Panc1 (cell line): Measurements from ENCODE around the gene SRMS. TPM values are rescaled to one million over a fixed set of nuclear protein-coding genes. Genes with fewer than 3 reads are reported as not detected.

ENCODE experiments used
- ATAC-seq: fragments of 200-7000 bp; cut with Tn5 transposase; 2 replicates; pipeline ENCODE4 v1.9.1; 2020; ENCODE audit warnings: mild to moderate bottlenecking, moderate library complexity
- BruUV-seq: library from RNA; stranded (reverse); fragments of 400-500 nt; replicated peaks from 2 replicates; lab custom pipeline; 2021; lab: Mats Ljungman, UMichigan
- CTCF ChIA-PET: fragments of 300-600 bp; sonication (Branson Sonifier 250); formaldehyde crosslinking; loops from one replicate; lab custom pipeline; 2022; ENCODE audit warnings: antibody characterized with exemption; lab: Charles Lee
- POLR2A ChIA-PET: fragments of 300-600 bp; sonication (Branson Sonifier 250); formaldehyde crosslinking; loops from one replicate; lab custom pipeline; 2022; ENCODE audit warnings: antibody characterized with exemption; lab: Charles Lee
- DNase-seq: peaks from one replicate; pipeline ENCODE4 v3.0.0-alpha.2; 2010; ENCODE audit warnings: low read depth, low spot score
- H3K27ac ChIP-seq: 2 replicates; pipeline ENCODE4 v1.5.1; 2011; ENCODE audit warnings: mild to moderate bottlenecking, low read length, inconsistent platforms
- H3K27me3 ChIP-seq: fragments of 200-500 bp; sonication (Bioruptor generic); 2 replicates; pipeline ENCODE4 v1.6.0; 2014; ENCODE audit warnings: low read length, inconsistent platforms; ENCODE audit not compliant: control insufficient read depth, insufficient read depth
- H3K36me3 ChIP-seq: fragments of 200-500 bp; sonication (Bioruptor generic); 2 replicates; pipeline ENCODE4 v1.5.1; 2014; ENCODE audit warnings: inconsistent platforms, mild to moderate bottlenecking, low read length, moderate library complexity; ENCODE audit not compliant: control insufficient read depth, insufficient read depth
- H3K4me1 ChIP-seq: 2 replicates; pipeline ENCODE4 v1.5.1; 2011; ENCODE audit warnings: inconsistent platforms, mild to moderate bottlenecking, low read length, moderate library complexity; ENCODE audit not compliant: control insufficient read depth, insufficient read depth
- H3K4me3 ChIP-seq, 2 experiments: 2 replicates each; pipeline ENCODE4 v1.5.1; 2011 to 2012; ENCODE audit warnings: low read depth in 2 of 2, low read length in 2 of 2, mild to moderate bottlenecking in 2 of 2, inconsistent platforms in 1 of 2, moderate library complexity in 1 of 2
- H3K9me3 ChIP-seq: fragments of 200-500 bp; sonication (Bioruptor generic); 2 replicates; pipeline ENCODE4 v1.5.1; 2014; ENCODE audit warnings: low read depth, mild to moderate bottlenecking, inconsistent platforms, low read length, moderate library complexity; ENCODE audit not compliant: control insufficient read depth, insufficient read depth
- CTCF ChIP-seq: fragments of 450-650 bp; IDR thresholded peaks from 2 replicates; pipeline ENCODE4 v1.5.1; 2017; ENCODE audit warnings: mild to moderate bottlenecking
- POLR2AphosphoS5 ChIP-seq: IDR thresholded peaks from 2 replicates; pipeline ENCODE4 v1.6.1; 2012; ENCODE audit warnings: mild to moderate bottlenecking, low read depth, low read length, moderate library complexity
- REST ChIP-seq, 2 experiments: IDR thresholded peaks; 2 replicates each; pipeline ENCODE4 v1.6.1; 2011 to 2012; ENCODE audit warnings: low read depth in 2 of 2, control low read depth in 1 of 2, low read length in 1 of 2, mild to moderate bottlenecking in 1 of 2, moderate library complexity in 1 of 2; ENCODE audit not compliant: insufficient read depth in 1 of 2
- SIN3A ChIP-seq: IDR thresholded peaks from 2 replicates; pipeline ENCODE4 v1.6.1; 2012; ENCODE audit warnings: low read depth, mild to moderate bottlenecking, low read length, moderate library complexity, borderline replicate concordance; ENCODE audit not compliant: insufficient read depth
- TCF7L2 ChIP-seq: IDR thresholded peaks from 2 replicates; pipeline ENCODE4 v1.6.1; 2011; ENCODE audit warnings: mild to moderate bottlenecking, low read depth, low read length, inconsistent platforms
- in situ Hi-C: cut with HindIII; loops from 2 replicates; pipeline ENCODE4 v1.10.0; 2016; ENCODE audit warnings: low sequenced_read_pairs, low pct_unique_long_range_greater_than_20kb
- intact Hi-C: fragments of 100-400 bp; cut with micrococcal nuclease; formaldehyde crosslinking; loops from one replicate; pipeline ENCODE4 v1.10.0; 2022; ENCODE audit not compliant: unreplicated experiment
- total RNA-seq: library from RNA; stranded (reverse); gene quantifications from one replicate; pipeline ENCODE4 v1.2.1, GENCODE V29; 2021; ENCODE audit not compliant: unreplicated experiment

SRMS gene
- total RNA-seq, 1 experiment from 2014 or later: not detected

- no peak for DNase-seq
- intact Hi-C loops (no loop called here), in situ Hi-C loops (no loop called here)
- Histone ChIP-seq H3K36me3 (no peaks in the 10 kb centered on the region; the same call in 1 of the 2 replicates), H3K9me3 (no peaks in the 10 kb centered on the region), H3K4me3 (no peak overlapping the region), H3K27ac (no peak overlapping the region), H3K27me3 (no peaks in the 10 kb centered on the region), H3K4me1 (peaks cover 4% of the 10 kb centered on the region; the same call in 1 of the 2 replicates)
- no TSS peak for BruUV-seq
- no peak for TF ChIP-seq POLR2AphosphoS5
- TF ChIP-seq CTCF: no peak
- no peak for ATAC-seq
- CTCF ChIA-PET: interaction anchor here (0.6 kb wide), 1 partner anchor 298 kb away, joined by 12 read pairs; no protein-coding TSS in a partner anchor
- POLR2A ChIA-PET: interaction anchor here (0.6 kb wide), 1 partner anchor 195 kb away, joined by 3 read pairs; no protein-coding TSS in a partner anchor
Measured at GRCh38 chr20:63568170-63568981, 20.8 kb upstream of the SRMS start.

GRCh38 chr20:63567386-63568169, 20.0 kb upstream of the SRMS start:
- ATAC-seq: no peak
- H3K27ac ChIP-seq: no peak overlapping the region
- BruUV-seq: no TSS peak
- TF ChIP-seq REST (IDR thresholded peaks at IDR 0.05; ENCODE audit: insufficient read depth in 1 of 2, low read depth in 2 of 2, low read length in 1 of 2): no peak
- no peak for TF ChIP-seq POLR2AphosphoS5
- TF ChIP-seq CTCF: no peak
- no peak for TF ChIP-seq TCF7L2
- no peak for TF ChIP-seq SIN3A
- no peak overlapping the region for H3K4me3 ChIP-seq
- intact Hi-C loops: no loop called here
- DNase-seq: no peak
- H3K4me1 ChIP-seq: no peaks in the 10 kb centered on the region
- H3K9me3 ChIP-seq: no peaks in the 10 kb centered on the region
- ChIA-PET POLR2A (interaction anchor here (0.6 kb wide), 1 partner anchor 15 kb away, joined by 9 read pairs; no protein-coding TSS in a partner anchor), CTCF (no interaction called here)
- in situ Hi-C loops: no loop called here
- no peaks in the 10 kb centered on the region for H3K27me3 ChIP-seq
- H3K36me3 ChIP-seq: no peaks in the 10 kb centered on the region
